Measurements from ENCODE around the gene TMEM179.

TMEM179 gene

DNA sequence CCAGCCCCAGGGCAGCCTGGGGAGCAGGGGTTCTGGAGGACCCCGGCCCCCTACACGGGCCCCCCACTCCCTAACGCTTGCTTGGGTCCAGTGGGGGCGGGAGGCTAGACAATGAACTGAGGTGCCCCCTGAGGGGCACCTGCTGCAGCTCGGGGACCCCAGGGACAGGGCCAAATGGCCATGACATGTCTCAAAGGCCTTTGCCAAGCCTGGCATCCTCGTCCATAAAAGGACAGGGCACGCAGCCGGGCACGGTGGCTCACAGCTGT, 36.7 kb downstream of the TMEM179 start:
- DNase-seq (ENCODE audit: low spot score), result no peak

DNA sequence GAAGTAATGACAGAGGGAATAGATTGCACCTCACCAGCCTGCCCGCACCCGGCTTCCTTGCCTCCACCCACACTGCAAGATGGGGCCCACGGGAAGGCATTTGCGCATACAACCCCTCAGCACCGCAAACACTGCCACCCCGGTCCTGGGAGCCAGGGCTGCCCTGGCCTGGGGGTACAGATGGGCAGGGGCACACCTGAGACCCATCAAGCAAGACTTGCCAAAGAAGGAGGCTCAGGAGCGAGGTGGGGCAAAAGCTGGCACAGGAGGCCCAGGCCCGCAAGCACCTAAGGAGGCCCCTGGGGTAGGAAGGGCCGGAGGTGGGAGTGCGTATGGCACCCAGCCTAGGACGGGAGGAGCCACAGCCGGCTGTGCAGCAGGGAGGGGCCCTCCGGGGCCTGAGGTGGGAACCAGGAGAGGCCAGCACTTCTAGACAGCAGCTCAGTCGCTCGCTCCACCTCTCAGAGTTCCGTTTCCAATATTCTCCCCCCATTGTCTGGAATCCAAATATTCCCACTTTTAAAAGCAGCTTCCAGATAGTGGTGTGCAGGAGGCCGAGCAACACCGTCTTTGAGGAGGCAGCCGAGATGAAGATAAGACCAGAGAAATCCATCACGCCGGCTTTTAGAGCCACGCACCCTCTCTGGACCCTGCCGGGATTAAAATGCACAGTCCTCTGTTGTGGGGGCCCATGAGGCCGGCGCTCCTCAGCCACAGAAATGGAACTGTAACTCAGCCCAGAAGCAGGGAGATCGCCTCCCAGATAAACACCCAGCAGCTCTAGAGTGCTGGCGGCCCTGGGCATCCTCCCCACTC, 37.2 kb downstream of the TMEM179 start:
- DNase-seq (ENCODE audit: low spot score), result no peak

DNA sequence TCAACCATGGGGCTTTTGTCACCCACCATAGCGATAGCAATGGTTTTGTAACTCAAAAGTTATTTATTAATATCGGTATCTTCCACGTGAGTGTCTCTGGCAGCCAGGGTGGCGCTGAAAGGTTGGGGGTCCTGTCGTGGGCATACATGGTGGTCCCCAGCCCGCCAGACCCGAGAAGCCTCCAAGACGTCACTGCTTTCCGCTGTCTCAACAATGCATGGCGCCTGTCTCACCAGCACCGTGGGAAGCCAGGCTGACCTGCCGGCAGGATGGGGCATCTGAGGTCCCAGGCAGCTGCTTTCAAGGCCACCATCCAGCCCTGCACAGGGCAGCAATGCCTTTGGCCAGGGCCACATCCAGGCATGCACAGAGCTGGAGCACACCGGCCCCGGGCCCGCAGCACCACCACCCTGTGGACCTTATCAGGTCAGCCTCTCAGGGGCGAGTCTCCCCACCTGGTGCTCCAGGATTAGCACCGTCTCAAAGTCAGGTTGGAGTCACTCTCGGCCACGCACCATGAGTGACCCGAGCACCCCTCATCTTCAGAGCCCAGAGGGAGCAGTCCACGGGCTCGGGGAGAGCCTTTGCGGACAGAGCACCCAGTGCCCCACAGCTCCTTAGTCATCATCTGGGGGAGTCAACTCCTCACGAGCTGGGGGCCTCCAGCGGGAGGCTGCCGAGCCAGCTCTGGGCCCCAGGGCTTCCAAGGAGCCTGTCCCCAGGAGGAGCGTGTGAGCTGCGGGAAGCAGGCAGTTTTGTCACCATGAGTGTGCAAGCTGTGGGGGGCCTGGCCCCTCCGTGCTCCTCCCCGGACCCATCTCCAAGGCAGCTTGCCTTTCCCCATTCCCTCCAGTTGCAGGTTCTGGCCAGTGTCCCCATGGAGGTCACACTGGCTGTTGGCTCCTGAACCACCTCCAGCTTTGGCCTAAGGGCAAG, 39.6 kb downstream of the TMEM179 start:
- no peak for DNase-seq (ENCODE audit: low spot score)

DNA sequence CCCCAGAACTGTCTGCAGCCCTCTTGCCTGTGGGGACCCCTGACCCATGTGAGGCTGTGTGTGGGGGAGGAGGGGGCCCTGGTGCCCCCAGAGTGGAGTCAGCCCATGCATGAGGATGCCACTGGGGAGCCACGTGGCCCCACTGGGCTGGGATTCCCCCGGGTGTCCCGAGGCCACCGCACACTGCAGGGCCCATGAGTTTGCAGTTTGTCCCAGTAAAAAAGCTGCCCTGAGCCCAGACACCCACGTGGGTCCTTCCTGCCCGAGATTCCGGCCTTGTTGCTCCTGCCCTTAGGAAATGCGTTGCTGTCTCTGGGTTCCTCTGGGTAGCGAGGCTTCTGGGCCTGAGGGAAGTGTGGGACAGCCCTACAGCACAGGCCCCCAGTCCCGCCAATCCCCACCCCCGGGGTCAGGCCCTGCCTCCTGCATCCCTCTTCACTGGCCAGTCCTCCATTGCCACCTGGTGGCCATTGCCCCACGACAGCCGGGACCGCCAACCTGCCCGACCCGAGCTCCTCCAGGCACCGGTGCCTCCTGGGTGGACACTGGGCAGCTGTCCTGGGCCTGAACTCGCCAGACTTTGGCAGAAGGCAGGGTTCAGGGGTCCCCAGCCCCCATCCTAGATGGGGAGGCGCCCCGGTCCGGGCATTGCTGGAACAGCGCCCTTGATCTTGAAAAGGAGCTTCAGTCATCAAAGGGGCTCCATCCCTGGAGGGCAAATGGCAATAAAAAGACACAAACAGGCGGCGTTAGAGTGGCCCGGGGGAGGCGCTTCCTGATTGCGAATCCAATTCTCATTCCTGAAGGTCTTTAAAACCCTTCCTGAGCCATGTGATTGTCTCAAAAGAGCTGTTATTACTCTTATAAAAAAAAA, 40.6 kb downstream of the TMEM179 start:
- peak; percentile 28 for DNase-seq (ENCODE audit: low spot score)

DNA sequence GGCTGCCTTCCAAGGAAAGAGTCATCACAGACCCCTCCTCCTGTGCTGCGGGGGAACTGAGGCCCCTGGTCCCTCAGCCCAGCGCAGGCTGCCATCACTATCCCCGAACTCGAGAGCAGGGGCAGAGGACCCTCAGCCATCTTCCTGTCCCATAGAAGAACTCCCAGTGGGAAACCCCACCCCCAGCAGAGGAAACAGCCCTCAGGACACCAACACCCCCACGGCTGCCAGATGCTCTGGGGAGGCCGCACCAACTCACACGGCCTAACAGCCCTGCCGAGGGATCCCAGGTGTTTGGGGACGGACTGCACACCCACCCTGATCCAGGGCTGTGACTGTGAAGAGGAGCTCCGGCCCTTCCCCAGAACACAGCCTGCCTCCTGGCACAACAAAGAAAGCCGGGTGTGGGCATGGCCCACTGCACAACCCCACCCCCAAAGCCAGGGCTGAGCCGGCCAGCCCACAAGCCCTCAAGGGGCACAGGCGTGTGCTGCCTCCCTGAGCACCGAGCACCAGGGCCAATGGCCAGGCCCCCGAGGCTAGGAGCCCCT, 41.3 kb downstream of the TMEM179 start:
- DNase-seq (ENCODE audit: low spot score), result no peak

DNA sequence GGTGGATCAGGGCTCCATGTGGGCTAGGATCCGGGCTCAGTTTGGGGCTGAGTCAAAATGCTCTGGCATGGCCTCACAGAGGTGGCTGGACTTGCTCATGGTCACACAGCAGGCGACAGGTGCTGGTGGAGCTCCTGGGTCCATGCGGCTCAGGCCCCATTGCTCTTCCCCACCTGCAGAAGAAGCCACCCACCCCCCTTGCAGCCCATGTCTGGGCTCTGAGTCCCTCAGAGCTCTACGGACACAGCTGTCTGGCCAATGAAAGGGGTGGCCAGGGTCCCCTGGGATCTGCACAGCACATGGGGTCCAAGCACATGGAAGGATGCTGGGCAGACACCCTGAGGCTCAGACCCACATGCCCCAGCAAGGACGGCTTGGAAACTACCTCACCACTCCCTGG, 42.0 kb downstream of the TMEM179 start:
- no peak for DNase-seq (ENCODE audit: low spot score)

GRCh38 chr14:104561632-104562495, 42.7 kb downstream of the TMEM179 start:
- DNase-seq (ENCODE audit: low spot score), result no peak

DNA sequence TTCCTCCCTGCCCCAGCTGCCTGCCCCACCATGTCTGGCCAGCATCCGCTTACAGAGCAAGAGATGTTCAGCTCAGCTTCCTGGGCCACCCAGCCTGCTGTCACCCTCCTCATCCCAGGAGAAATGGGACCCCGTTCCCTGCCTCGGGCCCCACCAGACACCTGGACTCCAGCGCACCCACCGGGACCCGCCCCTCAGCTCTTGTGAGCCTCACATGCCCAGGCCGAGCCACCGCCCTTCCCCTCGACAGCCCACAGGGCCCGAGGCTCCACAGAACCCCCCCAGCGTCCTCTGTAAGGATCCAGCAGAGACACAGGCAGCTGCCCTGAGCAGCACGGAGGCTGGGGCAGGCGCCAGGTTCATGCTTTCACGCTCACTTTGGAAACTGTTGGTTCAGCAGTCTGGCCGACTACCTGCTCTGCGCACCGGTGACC, 43.4 kb downstream of the TMEM179 start:
- DNase-seq (ENCODE audit: low spot score), result no peak

DNA sequence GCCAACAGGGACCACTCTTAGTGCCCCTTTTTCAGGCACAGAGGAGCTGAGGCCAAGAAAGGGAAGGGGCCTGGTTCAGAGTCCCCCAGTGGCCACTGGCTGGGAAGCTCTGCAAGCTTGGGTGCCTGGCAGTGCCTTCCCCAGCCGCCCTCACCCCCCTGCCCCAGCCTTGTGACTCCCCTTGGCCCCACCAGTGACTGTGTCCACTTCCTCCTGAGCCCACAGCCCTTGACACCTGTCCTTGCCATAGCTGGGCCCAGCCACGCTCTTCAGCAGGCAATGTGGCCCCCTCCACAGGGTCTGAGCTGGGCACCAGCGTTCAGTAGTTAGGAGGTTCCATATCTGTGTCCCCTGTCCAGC, 44.0 kb downstream of the TMEM179 start:
- DNase-seq (ENCODE audit: low spot score), result no peak

GRCh38 chr14:104559804-104560585, 44.6 kb downstream of the TMEM179 start:
- DNase-seq (ENCODE audit: low spot score), result no peak

GRCh38 chr14:104559028-104559803, 45.4 kb downstream of the TMEM179 start:
- DNase-seq (ENCODE audit: low spot score), result no peak

- DNase-seq (ENCODE audit: low spot score), result no peak
Measured at GRCh38 chr14:104558231-104559027, 46.1 kb downstream of the TMEM179 start.

- DNase-seq (ENCODE audit: low spot score), result no peak
Measured at GRCh38 chr14:104557766-104558165, 46.8 kb downstream of the TMEM179 start.

DNA sequence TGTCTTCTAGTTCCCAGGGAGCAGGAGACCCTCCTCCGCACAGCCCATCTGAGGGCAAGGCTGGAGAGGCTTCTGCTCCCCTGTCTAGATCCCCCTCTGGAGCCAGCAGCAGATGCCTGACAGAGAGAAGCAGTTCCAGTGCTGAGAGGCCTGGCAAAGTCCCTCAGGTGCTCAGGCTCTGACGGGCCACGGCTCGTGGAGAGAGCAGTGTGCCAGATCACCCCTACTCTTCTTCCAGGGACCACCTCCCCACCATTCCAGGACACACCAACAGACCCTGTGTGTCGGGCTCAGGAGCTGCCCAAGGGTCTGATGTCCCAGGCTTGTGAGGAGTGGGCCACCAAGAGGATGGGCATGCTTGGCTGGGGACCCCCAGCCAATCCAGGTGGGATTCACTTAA, 47.5 kb downstream of the TMEM179 start:
- DNase-seq (ENCODE audit: low spot score), result no peak

- no peak for DNase-seq (ENCODE audit: low spot score)
Measured at GRCh38 chr14:104556256-104557021, 48.1 kb downstream of the TMEM179 start.

DNA sequence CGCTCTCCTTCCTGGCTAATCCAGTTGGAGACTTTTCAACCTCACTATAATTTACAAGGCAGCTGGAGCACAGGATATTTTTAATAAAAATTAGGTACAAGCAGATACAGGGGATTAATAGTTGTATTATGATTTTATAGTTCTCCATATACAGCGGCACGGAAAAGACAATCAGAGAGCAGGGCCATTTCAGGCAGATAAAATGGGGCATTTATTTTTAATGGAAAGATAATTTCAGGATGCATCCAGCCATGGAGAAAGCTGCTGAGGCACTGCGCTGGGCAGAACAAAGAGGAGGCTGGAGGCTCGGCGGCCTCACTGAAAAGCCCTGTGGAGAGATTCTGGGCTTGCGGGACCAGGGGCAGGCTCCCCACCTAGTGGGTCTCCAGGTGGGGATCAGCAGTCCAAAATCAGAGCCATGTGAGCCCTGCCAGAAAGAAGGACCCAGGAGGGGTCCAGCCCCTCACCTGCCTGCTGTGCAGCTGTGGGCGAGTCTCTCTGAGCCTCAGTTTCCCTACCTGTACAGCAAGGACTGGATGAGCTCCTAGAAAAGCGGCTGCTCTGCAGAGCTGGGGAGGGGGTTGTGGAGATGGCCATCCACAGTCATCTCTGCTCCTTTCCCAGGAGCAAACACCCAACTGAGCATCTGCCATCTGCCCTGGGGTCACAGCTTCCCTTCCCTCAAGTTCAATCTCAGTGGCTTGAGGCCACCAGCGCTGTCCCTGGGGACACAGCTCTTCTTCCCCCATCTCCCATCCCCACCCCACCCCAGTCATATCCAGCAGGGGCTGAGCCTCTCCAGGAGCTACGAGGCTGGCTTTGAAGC, 48.9 kb downstream of the TMEM179 start:
- no peak for DNase-seq (ENCODE audit: low spot score)
